Heart right ventricle (tissue), 16 donors: ENCODE measurements around the gene MBD5. TPM values are rescaled to one million over a fixed set of nuclear protein-coding genes. Genes with fewer than 3 reads are reported as not detected.

Source experiments
- ATAC-seq, 8 donors: fragments of 200-7000 bp; cut with Tn5 transposase; one replicate each; pipeline ENCODE4 v1.9.1; 2020; ENCODE audit warnings: mild to moderate bottlenecking in 8 of 8, moderate library complexity in 8 of 8, moderate number of reproducible peaks in 1 of 8
- DNase-seq, 2 donors: peaks; one replicate each; pipeline ENCODE4 v3.0.0-alpha.2; 2020
- H3K27ac ChIP-seq, 10 donors: fragments of 200-600 bp; sonication (generic) in 2 of 10; one replicate each; pipeline versions ENCODE4 v1.5.0 to v1.8.0; 2020 to 2022; ENCODE audit warnings: mild to moderate bottlenecking in 3 of 10
- H3K27me3 ChIP-seq, 7 donors: fragments of 200-600 bp; one replicate each; pipeline ENCODE4 v1.8.0; 2021 to 2022; ENCODE audit warnings: mild to moderate bottlenecking in 2 of 7
- H3K36me3 ChIP-seq, 9 donors: fragments of 200-600 bp; sonication (generic) in 1 of 9; one replicate each; pipeline versions ENCODE4 v1.5.0 to v1.8.0; 2020 to 2022; ENCODE audit warnings: mild to moderate bottlenecking in 2 of 9
- H3K4me1 ChIP-seq, 9 donors: fragments of 200-600 bp; sonication (generic) in 1 of 9; one replicate each; pipeline versions ENCODE4 v1.5.0 to v1.8.0; 2020 to 2022; ENCODE audit warnings: mild to moderate bottlenecking in 4 of 9
- H3K4me3 ChIP-seq, 10 donors: fragments of 200-600 bp; sonication (generic) in 2 of 10; one replicate each; pipeline versions ENCODE4 v1.5.0 to v1.8.0; 2020 to 2022; ENCODE audit warnings: mild to moderate bottlenecking in 7 of 10, moderate library complexity in 2 of 10
- H3K9me3 ChIP-seq, 11 donors: fragments of 200-600 bp in 10 of 11; sonication (generic) in 2 of 11; one replicate each; pipeline versions ENCODE4 v1.5.0 to v1.8.0; 2013 to 2022; ENCODE audit warnings: mild to moderate bottlenecking in 2 of 11, control low read depth in 1 of 11, moderate library complexity in 1 of 11
- WGBS, 2 donors: extraction: QIAGEN DNeasy Blood & Tissue Kit; methylation state at CpG; one replicate each; pipeline ENCODE4 v1.1.7; 2013; ENCODE audit warnings: inconsistent platforms in 1 of 2; 5-methylcytosine and 5-hydroxymethylcytosine counted together
- intact Hi-C, 10 donors: fragments of 100-400 bp; cut with DNase I; formaldehyde crosslinking; loops; one replicate each; pipeline versions ENCODE4 v1.11.1 to v1.14.2; 2022
- polyA plus RNA-seq, 2 donors: library from polyadenylated mRNA; stranded (reverse); fragments of 200-250 nt; gene quantifications; one replicate each; pipeline ENCODE4 v1.2.3, GENCODE V29; 2013
- total RNA-seq, 10 donors: library from RNA; stranded (reverse); fragmentation: NEBNext Ultra II Directional in 3 of 10; extraction: Animal tissue kit (Norgen Biotek cat#: 25700) in 3 of 10; gene quantifications; one replicate each; pipeline versions ENCODE4 v1.2.1 to v1.2.4, GENCODE V29; 2021 to 2023
- TF ChIP-seq, protein P1 (sequence below), 9 donors: fragments of 200-600 bp; sonication (generic) in 2 of 9; IDR thresholded peaks; one replicate each; pipeline versions ENCODE4 v1.5.0 to v1.8.0; 2021 to 2022; ENCODE audit warnings: antibody characterized with exemption in 9 of 9, mild to moderate bottlenecking in 5 of 9, moderate library complexity in 1 of 9
- donor health status: Arrhythmogenic right ventricular cardiomyopathy.
- donor health status: ischemic (EF 13 %, LVEDD 7.1; RV severe dilation, severe dysfunction).
- donor health status: healthy with polysubstance abuse.
- donor health status: DM: no; HTN: yes; CAD: no.
- donor health status: DM: no; HTN: no; CAD: no.
- donor health status: ischemic (EF 25% LVEDD 6.9; RV normal size, moderate dysfunction).
- donor health status: ischemic (EF 25% LVEDD 5.7; RV mildly dilated, moderate dysfunction).
- donor health status: healthy.
- donor health status: DM: yes; HTN: yes; CAD: no.
- donor health status: Ischemic cardiomyopathy.
- donor health status: ischemic (EF 35%, LVEDD 5.7; RV mildly dilated, moderate dysfunction).
- donor health status: nonischemic (EF 11% LVEDD 7.7; RV severe dilation, severe dysfunction).
- donor health status: DM: yes; HTN: yes; CAD: no.
- donor health status: PGD.
- donor health status: ischemic (EF 29% LVEDD 5.4; RV normal size, mild dysfunction).
- donor health status: nonischemic (EF 23%, LVEDD 6.1; RV moderate dilation, normal function).

The MBD5 gene
- total and polyA plus RNA-seq, 12 donors, result 3.4 to 39.8 (median 35.2) TPM

DNA sequence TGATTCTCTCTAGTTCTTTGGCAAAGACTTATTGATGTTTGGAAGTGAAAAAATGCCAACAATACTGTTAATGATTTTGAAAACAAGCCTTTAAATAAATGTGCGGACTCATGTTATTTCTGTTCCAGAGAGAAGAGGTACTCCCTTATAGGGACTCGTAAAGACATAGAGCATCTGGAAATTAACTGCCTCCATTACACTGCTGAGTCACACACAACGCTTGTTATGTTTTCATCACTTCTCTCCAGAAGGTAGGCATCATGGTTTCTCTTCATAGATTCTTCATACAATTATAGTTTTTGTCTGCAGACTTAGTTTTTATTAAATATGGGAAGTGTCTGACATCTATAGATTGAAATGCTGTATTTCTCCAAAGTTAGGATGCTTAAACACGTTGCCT lies 321.2 kb downstream of the MBD5 start:
- intact Hi-C loops, result no loop called here
- TF ChIP-seq, protein P1, sequence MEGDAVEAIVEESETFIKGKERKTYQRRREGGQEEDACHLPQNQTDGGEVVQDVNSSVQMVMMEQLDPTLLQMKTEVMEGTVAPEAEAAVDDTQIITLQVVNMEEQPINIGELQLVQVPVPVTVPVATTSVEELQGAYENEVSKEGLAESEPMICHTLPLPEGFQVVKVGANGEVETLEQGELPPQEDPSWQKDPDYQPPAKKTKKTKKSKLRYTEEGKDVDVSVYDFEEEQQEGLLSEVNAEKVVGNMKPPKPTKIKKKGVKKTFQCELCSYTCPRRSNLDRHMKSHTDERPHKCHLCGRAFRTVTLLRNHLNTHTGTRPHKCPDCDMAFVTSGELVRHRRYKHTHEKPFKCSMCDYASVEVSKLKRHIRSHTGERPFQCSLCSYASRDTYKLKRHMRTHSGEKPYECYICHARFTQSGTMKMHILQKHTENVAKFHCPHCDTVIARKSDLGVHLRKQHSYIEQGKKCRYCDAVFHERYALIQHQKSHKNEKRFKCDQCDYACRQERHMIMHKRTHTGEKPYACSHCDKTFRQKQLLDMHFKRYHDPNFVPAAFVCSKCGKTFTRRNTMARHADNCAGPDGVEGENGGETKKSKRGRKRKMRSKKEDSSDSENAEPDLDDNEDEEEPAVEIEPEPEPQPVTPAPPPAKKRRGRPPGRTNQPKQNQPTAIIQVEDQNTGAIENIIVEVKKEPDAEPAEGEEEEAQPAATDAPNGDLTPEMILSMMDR (IDR thresholded peaks at IDR 0.05), result no peak
- Histone ChIP-seq H3K27ac (no peak overlapping the region), H3K4me1 (peaks cover 0 to 3% (median 0%) of the 10 kb centered on the region in 9 donors), H3K9me3 (peaks cover 0 to 20% (median 12%) of the 10 kb centered on the region in 11 donors), H3K27me3 (no peaks in the 10 kb centered on the region), H3K36me3 (peaks cover 0 to 22% (median 9%) of the 10 kb centered on the region in 9 donors), H3K4me3 (no peak overlapping the region)
- ATAC-seq (no peak), DNase-seq (no peak)
- 85 to 87% methylated on average over 4 of the region's 4 CpGs for whole genome bisulfite sequencing, 2 donors

GRCh38 chr2:148350199-148350598 lies 329.3 kb downstream of the MBD5 start:
- H3K36me3 ChIP-seq, result no peaks in the 10 kb centered on the region
- ATAC-seq, result no peak
- H3K27me3 ChIP-seq, result no peaks in the 10 kb centered on the region
- 86 to 93% methylated on average over 1 of the region's 1 CpG for WGBS, 2 donors
- intact Hi-C loops, result no loop called here
- peaks cover 0 to 22% (median 0%) of the 10 kb centered on the region in 11 donors for H3K9me3 ChIP-seq
- H3K4me3 ChIP-seq, result no peak overlapping the region
- no peak overlapping the region for H3K27ac ChIP-seq
- TF ChIP-seq, protein P1 (IDR thresholded peaks at IDR 0.05), result no peak
- DNase-seq, result no peak
- H3K4me1 ChIP-seq, result no peaks in the 10 kb centered on the region

DNA sequence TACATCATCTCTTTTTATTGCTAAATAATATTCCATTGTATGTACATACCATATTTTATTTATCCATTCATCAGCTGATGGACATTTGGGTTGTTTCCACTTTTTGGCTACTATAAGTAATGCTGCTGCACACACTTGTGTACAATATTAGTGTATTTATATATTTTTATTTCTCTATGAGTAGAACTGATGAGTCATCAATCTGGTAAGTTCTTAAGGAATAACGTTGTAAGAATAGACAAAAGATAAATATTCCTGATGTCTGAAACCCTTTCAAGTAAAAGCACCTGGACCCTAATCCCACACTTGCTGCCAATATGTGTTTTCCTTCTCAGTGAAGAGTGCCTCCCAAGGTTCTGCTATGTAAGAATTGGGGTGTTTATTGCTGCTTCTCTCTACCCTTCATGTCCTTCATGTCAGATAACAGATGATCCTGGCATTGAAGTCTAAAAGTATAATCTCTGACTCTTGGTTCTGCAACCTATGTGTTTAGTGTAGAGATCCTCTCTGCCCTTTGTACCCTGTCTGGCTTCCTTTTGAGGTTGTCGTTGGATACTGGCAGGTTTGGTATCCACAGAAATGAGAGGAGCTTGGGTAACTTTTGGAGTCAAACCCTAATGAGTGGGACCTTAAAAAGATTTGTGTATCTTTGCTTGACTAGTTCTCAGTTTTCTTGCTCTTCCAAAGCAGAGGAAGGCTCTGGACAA lies 330.7 kb downstream of the MBD5 start:
- intact Hi-C loops, result no loop called here
- WGBS, 2 donors, result 84 to 90% methylated on average over 2 of the region's 2 CpGs
- no peak overlapping the region for H3K27ac ChIP-seq
- ATAC-seq, result no peak
- no peaks in the 10 kb centered on the region for H3K4me1 ChIP-seq
- DNase-seq, result no peak
- TF ChIP-seq, protein P1 (IDR thresholded peaks at IDR 0.05), result no peak
- no peaks in the 10 kb centered on the region for H3K27me3 ChIP-seq
- H3K9me3 ChIP-seq, result peaks cover 0 to 31% (median 0%) of the 10 kb centered on the region in 11 donors
- H3K4me3 ChIP-seq, result no peak overlapping the region
- H3K36me3 ChIP-seq, result no peaks in the 10 kb centered on the region

GRCh38 chr2:148358375-148358774 lies 337.5 kb downstream of the MBD5 start:
- Histone ChIP-seq H3K36me3 (no peaks in the 10 kb centered on the region), H3K4me3 (no peak overlapping the region), H3K27ac (no peak overlapping the region), H3K9me3 (peaks cover 0 to 23% (median 0%) of the 10 kb centered on the region in 11 donors), H3K4me1 (no peaks in the 10 kb centered on the region), H3K27me3 (no peaks in the 10 kb centered on the region)
- 82 to 92% methylated on average over 6 of the region's 6 CpGs for WGBS, 2 donors
- ATAC-seq (no peak), DNase-seq (no peak)
- TF ChIP-seq, protein P1 (IDR thresholded peaks at IDR 0.05), result no peak
- intact Hi-C loops, result no loop called here
